Subcutaneous abdominal adipose tissue (tissue), 5 donors: ENCODE data around the gene PTPRO.

ENCODE experiments used
- H3K27ac ChIP-seq: one replicate; pipeline ENCODE4 v1.7.0; 2013; ENCODE audit warnings: low read depth, mild to moderate bottlenecking, inconsistent platforms, low read length, moderate library complexity
- H3K27me3 ChIP-seq, 5 donors: one replicate each; pipeline ENCODE4 v1.7.0; 2013; ENCODE audit warnings: low read length in 5 of 5, inconsistent platforms in 1 of 5; ENCODE audit not compliant: control insufficient read depth in 5 of 5, insufficient read depth in 4 of 5
- H3K36me3 ChIP-seq, 5 donors: one replicate each; pipeline ENCODE4 v1.7.0; 2013; ENCODE audit warnings: low read length in 5 of 5; ENCODE audit not compliant: control insufficient read depth in 5 of 5, insufficient read depth in 5 of 5
- H3K4me1 ChIP-seq, 5 donors: one replicate each; pipeline ENCODE4 v1.7.0; 2013; ENCODE audit warnings: low read length in 5 of 5, mild to moderate bottlenecking in 3 of 5, moderate library complexity in 1 of 5; ENCODE audit not compliant: control insufficient read depth in 5 of 5, insufficient read depth in 5 of 5
- H3K4me3 ChIP-seq, 5 donors: one replicate each; pipeline ENCODE4 v1.7.0; 2013; ENCODE audit warnings: low read length in 5 of 5, low read depth in 1 of 5
- H3K9ac ChIP-seq, 5 donors: one replicate each; pipeline ENCODE4 v1.7.0; 2013; ENCODE audit warnings: low read length in 5 of 5, mild to moderate bottlenecking in 4 of 5, moderate library complexity in 3 of 5
- H3K9me3 ChIP-seq, 5 donors: one replicate each; pipeline ENCODE4 v1.7.0; 2013; ENCODE audit warnings: low read length in 5 of 5; ENCODE audit not compliant: control insufficient read depth in 5 of 5
- donor health status: healthy.
- donor health status: healthy.
- donor health status: healthy.
- donor health status: healthy.
- donor health status: healthy.

PTPRO gene

DNA sequence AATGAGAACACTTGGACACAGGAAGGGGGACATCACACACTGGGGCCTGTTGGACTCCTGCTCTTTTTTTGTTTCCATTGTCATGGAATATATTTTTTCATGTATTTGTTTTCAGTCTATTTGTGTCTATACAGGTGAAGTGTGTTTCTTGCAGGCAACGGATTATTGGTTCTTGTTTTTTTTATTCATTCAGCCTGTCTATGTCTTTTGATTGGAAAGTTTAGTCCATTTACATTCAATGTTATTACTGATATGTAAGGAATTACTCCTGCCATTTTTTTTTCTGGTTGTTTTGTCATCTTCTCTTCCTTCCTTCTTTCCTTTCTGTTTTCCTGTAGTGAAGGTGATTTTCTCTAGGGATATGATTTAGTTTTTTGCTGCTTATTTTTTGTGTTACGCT, 18.0 kb upstream of the PTPRO start:
- H3K9me3 ChIP-seq, result peaks cover 0 to 15% (median 6%) of the 10 kb centered on the region in 5 donors
- no peaks in the 10 kb centered on the region for H3K27me3 ChIP-seq
- H3K4me1 ChIP-seq, result no peaks in the 10 kb centered on the region
- H3K9ac ChIP-seq, result no peak overlapping the region
- no peak overlapping the region for H3K4me3 ChIP-seq
- no peaks in the 10 kb centered on the region for H3K36me3 ChIP-seq
- H3K27ac ChIP-seq, result no peak overlapping the region

DNA sequence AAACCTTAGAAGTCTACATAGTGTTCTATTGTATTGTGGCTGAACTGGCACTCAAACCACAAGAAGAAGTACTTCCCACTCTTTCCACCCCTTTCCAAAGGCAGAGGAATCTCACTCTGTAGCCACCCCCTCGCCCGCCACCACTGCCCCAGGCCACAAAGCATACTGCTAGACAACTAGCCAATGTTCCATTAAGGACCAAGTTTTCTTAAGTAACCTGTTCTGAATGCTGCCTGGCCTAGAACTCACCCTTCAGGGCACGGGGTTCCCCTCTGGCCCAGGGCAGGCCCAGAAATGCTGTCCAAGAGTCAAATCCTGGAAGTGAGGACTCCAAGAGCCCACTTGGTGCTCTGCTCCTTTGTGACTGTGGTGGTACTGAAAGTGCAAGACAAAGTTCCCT, 15.7 kb upstream of the PTPRO start:
- H3K27me3 ChIP-seq, result no peaks in the 10 kb centered on the region
- H3K4me3 ChIP-seq, result no peak overlapping the region
- no peaks in the 10 kb centered on the region for H3K36me3 ChIP-seq
- peaks cover 0 to 9% (median 3%) of the 10 kb centered on the region in 5 donors for H3K9me3 ChIP-seq
- H3K4me1 ChIP-seq, result no peaks in the 10 kb centered on the region
- H3K27ac ChIP-seq, result no peak overlapping the region
- H3K9ac ChIP-seq, result no peak overlapping the region

DNA sequence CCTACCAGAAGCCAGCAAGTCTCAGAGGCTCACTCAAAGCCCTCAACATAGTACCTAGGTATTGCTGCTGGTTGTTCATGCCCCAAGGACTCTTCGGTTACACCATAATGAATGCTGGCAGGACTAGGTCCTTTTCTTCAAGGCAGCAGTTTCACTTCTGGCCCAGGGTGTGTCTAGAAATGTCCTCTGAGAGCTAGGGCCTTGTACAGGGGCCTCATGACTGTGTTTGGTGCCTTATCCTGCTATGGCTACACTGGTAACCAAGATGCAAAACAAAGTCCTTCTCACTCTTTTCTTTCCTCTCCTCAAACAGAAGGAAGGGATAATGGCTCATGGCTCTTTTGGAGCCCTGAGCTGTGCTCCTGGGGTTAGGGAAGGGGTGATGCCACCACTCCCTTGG, 15.2 kb upstream of the PTPRO start:
- no peak overlapping the region for H3K9ac ChIP-seq
- H3K36me3 ChIP-seq, result no peaks in the 10 kb centered on the region
- H3K27me3 ChIP-seq, result no peaks in the 10 kb centered on the region
- H3K9me3 ChIP-seq, result peaks cover 0 to 9% (median 3%) of the 10 kb centered on the region in 5 donors
- H3K27ac ChIP-seq, result no peak overlapping the region
- H3K4me1 ChIP-seq, result no peaks in the 10 kb centered on the region
- no peak overlapping the region for H3K4me3 ChIP-seq

GRCh38 chr12:15318841-15319240, 3.5 kb upstream of the PTPRO start:
- Histone ChIP-seq H3K9me3 (no peaks in the 10 kb centered on the region), H3K27me3 (peaks cover 8 to 17% (median 16%) of the 10 kb centered on the region in 5 donors), H3K36me3 (no peaks in the 10 kb centered on the region), H3K27ac (no peak overlapping the region), H3K4me3 (no peak overlapping the region), H3K4me1 (peaks cover 0 to 11% (median 10%) of the 10 kb centered on the region in 5 donors), H3K9ac (no peak overlapping the region)

DNA sequence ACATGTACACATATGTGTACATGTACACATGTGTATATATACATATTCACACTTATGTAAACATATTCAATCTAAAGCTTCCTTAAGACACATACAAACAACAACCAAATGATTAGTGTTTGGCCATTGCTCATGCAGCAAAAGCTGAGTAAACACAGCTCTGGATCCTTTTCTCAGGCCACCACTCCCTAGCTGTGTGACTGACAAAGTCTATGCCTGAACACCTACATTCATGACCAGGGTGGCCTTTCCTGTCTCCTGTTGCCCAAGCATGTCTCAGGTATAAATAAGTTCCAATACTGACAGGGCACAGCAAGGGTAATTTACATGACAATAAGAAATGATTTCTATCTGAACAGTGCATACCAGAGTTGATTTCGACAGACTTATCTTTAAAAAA, 1.4 kb upstream of the PTPRO start:
- Histone ChIP-seq H3K9me3 (no peaks in the 10 kb centered on the region), H3K9ac (no peak overlapping the region), H3K27me3 (peaks cover 8 to 19% (median 16%) of the 10 kb centered on the region in 5 donors)

GRCh38 chr12:15323480-15323879, 1.2 kb downstream of the PTPRO start:
- Histone ChIP-seq H3K4me1 (peaks cover 0 to 11% (median 10%) of the 10 kb centered on the region in 5 donors), H3K9me3 (no peaks in the 10 kb centered on the region), H3K4me3 (peak overlapping the region in 1 of 5 donors; percentile 48), H3K36me3 (no peaks in the 10 kb centered on the region), H3K27ac (no peak overlapping the region), H3K27me3 (peaks cover 8 to 18% (median 14%) of the 10 kb centered on the region in 5 donors), H3K9ac (no peak overlapping the region)

More for the DNA sequence above, 1.4 kb upstream of the PTPRO start:
- H3K27ac ChIP-seq, result no peak overlapping the region
- H3K36me3 ChIP-seq, result no peaks in the 10 kb centered on the region
- H3K4me3 ChIP-seq, result no peak overlapping the region
- H3K4me1 ChIP-seq, result peaks cover 0 to 11% (median 10%) of the 10 kb centered on the region in 5 donors

- no peaks in the 10 kb centered on the region for H3K4me1 ChIP-seq
- peaks cover 0 to 3% (median 0%) of the 10 kb centered on the region in 5 donors for H3K27me3 ChIP-seq
- no peak overlapping the region for H3K27ac ChIP-seq
- no peaks in the 10 kb centered on the region for H3K36me3 ChIP-seq
- H3K4me3 ChIP-seq, result no peak overlapping the region
- H3K9ac ChIP-seq, result no peak overlapping the region
- no peaks in the 10 kb centered on the region for H3K9me3 ChIP-seq
These were observed 7.6 kb downstream of the PTPRO start for GRCh38 chr12:15329891-15330290.

DNA sequence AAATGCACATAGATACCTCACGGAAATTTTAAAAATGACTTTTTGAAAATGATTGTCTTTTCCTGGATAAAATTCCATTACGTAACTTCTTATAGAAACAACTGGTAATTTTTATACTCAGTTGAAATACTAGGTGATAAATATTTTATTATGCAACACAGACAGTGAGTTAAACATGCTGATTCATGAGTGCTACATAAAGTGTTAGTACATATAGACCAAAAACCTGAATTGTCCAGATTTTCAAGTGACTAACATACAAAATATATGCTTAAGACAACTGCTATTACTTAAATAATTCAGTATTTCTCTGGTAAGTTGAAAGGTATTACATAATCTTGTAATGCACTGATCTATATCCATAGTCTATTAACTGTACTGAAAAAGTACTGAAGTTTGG, 11.9 kb downstream of the PTPRO start:
- H3K27ac ChIP-seq, result no peak overlapping the region
- peaks cover 0 to 4% (median 0%) of the 10 kb centered on the region in 5 donors for H3K27me3 ChIP-seq
- no peaks in the 10 kb centered on the region for H3K36me3 ChIP-seq
- no peak overlapping the region for H3K4me3 ChIP-seq
- H3K9me3 ChIP-seq, result no peaks in the 10 kb centered on the region
- no peak overlapping the region for H3K9ac ChIP-seq
- H3K4me1 ChIP-seq, result no peaks in the 10 kb centered on the region

DNA sequence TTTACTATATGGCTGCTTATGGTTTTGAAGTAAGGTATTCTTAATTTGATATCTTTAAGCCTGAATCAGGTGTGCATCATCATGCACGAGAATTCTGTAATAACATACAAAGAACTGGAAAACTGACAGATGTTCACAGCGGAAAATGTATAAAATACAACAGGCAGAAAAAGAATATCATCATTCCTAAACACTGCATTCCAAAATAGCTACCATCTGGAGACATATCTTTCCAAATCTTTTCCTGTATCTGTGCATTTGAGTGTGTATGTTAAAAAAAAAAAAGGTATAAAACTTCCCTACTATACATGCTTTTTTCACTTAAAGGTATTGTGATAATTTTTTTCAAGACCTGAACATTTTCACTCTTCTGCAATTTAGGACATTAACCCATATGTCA, 13.7 kb downstream of the PTPRO start:
- H3K36me3 ChIP-seq, result no peaks in the 10 kb centered on the region
- peaks cover 0 to 4% (median 0%) of the 10 kb centered on the region in 5 donors for H3K27me3 ChIP-seq
- H3K4me1 ChIP-seq, result no peaks in the 10 kb centered on the region
- no peak overlapping the region for H3K4me3 ChIP-seq
- H3K27ac ChIP-seq, result no peak overlapping the region
- H3K9me3 ChIP-seq, result no peaks in the 10 kb centered on the region
- no peak overlapping the region for H3K9ac ChIP-seq

GRCh38 chr12:15336768-15337553, 14.7 kb downstream of the PTPRO start:
- Histone ChIP-seq H3K9ac (no peak overlapping the region), H3K36me3 (no peaks in the 10 kb centered on the region), H3K9me3 (no peaks in the 10 kb centered on the region), H3K4me3 (no peak overlapping the region), H3K4me1 (no peaks in the 10 kb centered on the region), H3K27ac (no peak overlapping the region), H3K27me3 (peaks cover 0 to 4% (median 0%) of the 10 kb centered on the region in 5 donors)
